GM12878 (cell line): ENCODE data around the gene SUGCT. TPM values are rescaled to one million over a fixed set of nuclear protein-coding genes. Genes with fewer than 3 reads are reported as not detected.

Experiments
- ATAC-seq: fragments of 200-7000 bp; cut with Tn5 transposase; 3 replicates; pipeline ENCODE4 v1.9.1; 2020; ENCODE audit warnings: mild to moderate bottlenecking, moderate library complexity
- BruUV-seq: library from RNA; stranded (reverse); fragments of 400-500 nt; replicated peaks from 2 replicates; lab custom pipeline; 2021; lab: Mats Ljungman, UMichigan
- CTCF ChIA-PET: fragments of 300-600 bp; sonication (Branson Sonifier 250); formaldehyde crosslinking; extraction: SDS; loops from one replicate; lab custom pipeline; 2021; ENCODE audit warnings: inconsistent platforms; lab: Yijun Ruan, JAX
- POLR2A ChIA-PET: fragments of 350-600 bp; formaldehyde crosslinking; extraction: SDS; loops from one replicate; lab custom pipeline; 2021; ENCODE audit warnings: inconsistent platforms; lab: Charles Lee
- RAD21 ChIA-PET: fragments of 300-600 bp; sonication (Branson Sonifier 250); formaldehyde crosslinking; loops from one replicate; lab custom pipeline; 2023; ENCODE audit warnings: antibody characterized with exemption; ENCODE audit not compliant: unreplicated experiment; lab: Charles Lee
- SMC1A ChIA-PET: fragments of 300-600 bp; sonication (Branson Sonifier 250); formaldehyde crosslinking; loops from one replicate; lab custom pipeline; 2023; ENCODE audit not compliant: unreplicated experiment, uncharacterized antibody; lab: Charles Lee
- DNase-seq: peaks from one replicate; pipeline ENCODE4 v3.0.0-alpha.2; 2011; ENCODE audit warnings: low read depth, low spot score
- FAIRE-seq: peaks from 3 replicates; lab custom pipeline; 2011; peaks lifted over from hg19 to GRCh38; lab: Jason Lieb, UNC
- H2AFZ ChIP-seq: 2 replicates; pipeline ENCODE4 v1.6.0; 2011; ENCODE audit warnings: low read depth, low read length, control low read depth; ENCODE audit not compliant: control insufficient read depth
- H3K27ac ChIP-seq: 2 replicates; pipeline ENCODE4 v1.5.1; 2011; ENCODE audit warnings: control low read depth; ENCODE audit not compliant: control insufficient read depth, insufficient read depth
- H3K27me3 ChIP-seq, 2 experiments: replicated peaks in 1 of 2; 2 replicates each; pipeline versions ENCODE4 v1.6.0 to v1.6.1; 2011; ENCODE audit warnings: low read length in 1 of 2; ENCODE audit not compliant: control insufficient read depth in 2 of 2, insufficient read depth in 2 of 2
- H3K36me3 ChIP-seq, 2 experiments: 2 replicates each; pipeline ENCODE4 v1.5.1; 2011; ENCODE audit warnings: low read length in 1 of 2; ENCODE audit not compliant: control insufficient read depth in 2 of 2, insufficient read depth in 2 of 2
- H3K4me1 ChIP-seq: 2 replicates; pipeline ENCODE4 v1.6.1; 2011; ENCODE audit warnings: mild to moderate bottlenecking, low read length, moderate library complexity, mixed read lengths; ENCODE audit not compliant: control insufficient read depth, insufficient read depth
- H3K4me2 ChIP-seq: 2 replicates; pipeline ENCODE4 v1.6.0; 2011; ENCODE audit warnings: control low read depth; ENCODE audit not compliant: control insufficient read depth, insufficient read depth
- H3K4me3 ChIP-seq: fragments of 200-600 bp; sonication (generic); 2 replicates; pipeline ENCODE4 v1.5.1; 2016
- H3K79me2 ChIP-seq: 2 replicates; pipeline ENCODE4 v1.6.0; 2011; ENCODE audit warnings: low read length; ENCODE audit not compliant: control insufficient read depth, insufficient read depth
- H3K9ac ChIP-seq: 2 replicates; pipeline ENCODE4 v1.8.0; 2011; ENCODE audit warnings: low read length, control low read depth, mixed read lengths; ENCODE audit not compliant: control insufficient read depth, insufficient read depth
- H3K9me3 ChIP-seq: replicated peaks from 3 replicates; pipeline ENCODE4 v1.5.1; 2011; ENCODE audit warnings: mild to moderate bottlenecking, low read length; ENCODE audit not compliant: control insufficient read depth, insufficient read depth
- H4K20me1 ChIP-seq: 2 replicates; pipeline ENCODE4 v1.6.0; 2011; ENCODE audit not compliant: control insufficient read depth, insufficient read depth
- EED ChIP-seq: sonication (generic); IDR thresholded peaks from 2 replicates; pipeline ENCODE4 v1.6.1; 2016; ENCODE audit warnings: antibody characterized with exemption, low read depth
- EZH2 ChIP-seq: IDR thresholded peaks from 2 replicates; pipeline ENCODE4 v1.6.1; 2012; ENCODE audit warnings: low read depth, mild to moderate bottlenecking, control low read depth, inconsistent platforms, low read length, borderline replicate concordance; ENCODE audit not compliant: control insufficient read depth
- HDAC6 ChIP-seq: fragments of 200-600 bp; sonication (generic); IDR thresholded peaks from one replicate; pipeline ENCODE4 v1.8.0; 2017; ENCODE audit warnings: antibody characterized with exemption; ENCODE audit not compliant: unreplicated experiment
- HDGF ChIP-seq: fragments of 450-650 bp; IDR thresholded peaks from 2 replicates; pipeline ENCODE4 v1.6.1; 2016; ENCODE audit warnings: antibody characterized with exemption
- MEF2A ChIP-seq: IDR thresholded peaks from 2 replicates; pipeline ENCODE4 v1.6.1; 2011; ENCODE audit warnings: low read depth, mild to moderate bottlenecking, low read length, moderate library complexity; ENCODE audit not compliant: insufficient read depth
- PAX5 ChIP-seq: IDR thresholded peaks from 2 replicates; pipeline ENCODE4 v1.6.1; 2011; ENCODE audit warnings: low read depth, low read length, borderline replicate concordance
- SP1 ChIP-seq: IDR thresholded peaks from one replicate; pipeline ENCODE4 v1.6.1; 2011; ENCODE audit warnings: low read depth, low read length
- ZNF24 ChIP-seq: fragments of 450-650 bp; IDR thresholded peaks from 2 replicates; pipeline ENCODE4 v1.6.1; 2017; ENCODE audit warnings: antibody characterized with exemption, mild to moderate bottlenecking
- WGBS: methylation state at CpG from one replicate; pipeline ENCODE4 v1.1.6; 2016; ENCODE audit warnings: low lambda C conversion rate; ENCODE audit not compliant: insufficient replicate concordance, insufficient coverage; ENCODE audit errors: missing lambda C conversion rate; 5-methylcytosine and 5-hydroxymethylcytosine counted together
- in situ Hi-C: fragments of 300-500 bp; cut with MboI; formaldehyde crosslinking; loops from 9 replicates; pipeline ENCODE4 v1.14.3; 2018; ENCODE audit warnings: mixed read lengths
- intact Hi-C: fragments of 100-400 bp; cut with micrococcal nuclease; formaldehyde crosslinking; loops from one replicate; pipeline ENCODE4 v1.14.2; 2022; ENCODE audit not compliant: unreplicated experiment
- polyA plus RNA-seq, 11 experiments: library from polyadenylated mRNA; depleted of rRNA in 4 of 11; unstranded in 6 of 11; stranded (reverse) in 5 of 11; fragments of >200 nt; fragmentation: Nextera tagmentation in 4 of 11; fragmentation: Illumina TruSeq in 1 of 11; extraction: Ambion mirVana in 4 of 11; extraction: Trizol in 1 of 11; gene quantifications; 1 replicate in 1 of 11; 2 replicates in 10 of 11; pipeline versions ENCODE4 v1.2.1 to v1.2.3, GENCODE V29; 2011 to 2016; ENCODE audit warnings: inconsistent platforms in 2 of 11, missing spikeins in 2 of 11, low read depth in 1 of 11
- total RNA-seq, 4 experiments: library from RNA; depleted of rRNA in 3 of 4; stranded (reverse); fragments of >200 nt in 3 of 4; fragmentation: Illumina TruSeq in 1 of 4; extraction: Trizol in 1 of 4; gene quantifications; 2 replicates each; pipeline versions ENCODE4 v1.2.1 to v1.2.3, GENCODE V29; 2013 to 2021
- TF ChIP-seq, protein P1 (sequence below): IDR thresholded peaks from 2 replicates; pipeline ENCODE4 v1.6.1; 2012; ENCODE audit warnings: low read length, inconsistent platforms
- TF ChIP-seq, protein P2 (sequence below): fragments of 450-650 bp; conservative IDR thresholded peaks from 2 replicates; pipeline ENCODE4 v1.6.1; 2017; ENCODE audit warnings: mild to moderate bottlenecking, moderate library complexity
- TF ChIP-seq, protein P3 (sequence below): IDR thresholded peaks from 2 replicates; pipeline ENCODE4 v1.6.1; 2011; ENCODE audit warnings: low read depth, mild to moderate bottlenecking, low read length, moderate library complexity, borderline replicate concordance; ENCODE audit errors: extremely low read depth

Gene SUGCT
- total and polyA plus RNA-seq, 10 of the 15 experiments (the other 5 are each of a cell fraction or from before 2014, with no cell fraction given) = 0.08 to 1.2 (median 0.67) TPM; not detected in 1

DNA sequence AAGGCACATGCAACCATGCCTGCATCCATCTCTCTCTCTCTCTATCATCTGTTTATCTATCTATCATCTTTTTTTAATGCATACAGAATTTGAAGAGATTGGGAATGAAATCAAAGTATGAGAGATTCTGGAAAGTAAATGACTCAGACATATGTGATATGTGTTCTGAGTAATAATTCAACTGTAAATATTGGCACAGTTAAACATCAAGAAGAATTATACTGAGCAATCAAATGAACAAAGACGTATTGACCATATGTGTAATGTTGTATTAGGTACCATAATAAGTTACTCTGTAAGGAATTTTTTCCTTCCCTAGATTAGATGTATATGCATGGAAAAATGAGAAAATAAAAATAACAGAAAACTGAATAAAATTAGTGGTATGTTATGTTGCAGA lies 108.3 kb downstream of the SUGCT start:
- Histone ChIP-seq H3K4me3 (no peak overlapping the region), H3K9me3 (no peaks in the 10 kb centered on the region), H3K27me3 (no peaks in the 10 kb centered on the region), H3K9ac (no peak overlapping the region), H2AFZ (no peak overlapping the region), H3K27ac (no peak overlapping the region), H3K4me2 (no peak overlapping the region), H4K20me1 (no peaks in the 10 kb centered on the region), H3K36me3 (no peaks in the 10 kb centered on the region), H3K4me1 (no peaks in the 10 kb centered on the region), H3K79me2 (no peaks in the 10 kb centered on the region)
- ChIA-PET POLR2A (no interaction called here), SMC1A (no interaction called here), CTCF (no interaction called here), RAD21 (no interaction called here)
- DNase-seq = no peak
- TF ChIP-seq, protein P1, sequence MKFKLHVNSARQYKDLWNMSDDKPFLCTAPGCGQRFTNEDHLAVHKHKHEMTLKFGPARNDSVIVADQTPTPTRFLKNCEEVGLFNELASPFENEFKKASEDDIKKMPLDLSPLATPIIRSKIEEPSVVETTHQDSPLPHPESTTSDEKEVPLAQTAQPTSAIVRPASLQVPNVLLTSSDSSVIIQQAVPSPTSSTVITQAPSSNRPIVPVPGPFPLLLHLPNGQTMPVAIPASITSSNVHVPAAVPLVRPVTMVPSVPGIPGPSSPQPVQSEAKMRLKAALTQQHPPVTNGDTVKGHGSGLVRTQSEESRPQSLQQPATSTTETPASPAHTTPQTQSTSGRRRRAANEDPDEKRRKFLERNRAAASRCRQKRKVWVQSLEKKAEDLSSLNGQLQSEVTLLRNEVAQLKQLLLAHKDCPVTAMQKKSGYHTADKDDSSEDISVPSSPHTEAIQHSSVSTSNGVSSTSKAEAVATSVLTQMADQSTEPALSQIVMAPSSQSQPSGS = no peak
- TF ChIP-seq HDAC6 = no peak
- no peak for TF ChIP-seq EZH2
- TF ChIP-seq, protein P2, sequence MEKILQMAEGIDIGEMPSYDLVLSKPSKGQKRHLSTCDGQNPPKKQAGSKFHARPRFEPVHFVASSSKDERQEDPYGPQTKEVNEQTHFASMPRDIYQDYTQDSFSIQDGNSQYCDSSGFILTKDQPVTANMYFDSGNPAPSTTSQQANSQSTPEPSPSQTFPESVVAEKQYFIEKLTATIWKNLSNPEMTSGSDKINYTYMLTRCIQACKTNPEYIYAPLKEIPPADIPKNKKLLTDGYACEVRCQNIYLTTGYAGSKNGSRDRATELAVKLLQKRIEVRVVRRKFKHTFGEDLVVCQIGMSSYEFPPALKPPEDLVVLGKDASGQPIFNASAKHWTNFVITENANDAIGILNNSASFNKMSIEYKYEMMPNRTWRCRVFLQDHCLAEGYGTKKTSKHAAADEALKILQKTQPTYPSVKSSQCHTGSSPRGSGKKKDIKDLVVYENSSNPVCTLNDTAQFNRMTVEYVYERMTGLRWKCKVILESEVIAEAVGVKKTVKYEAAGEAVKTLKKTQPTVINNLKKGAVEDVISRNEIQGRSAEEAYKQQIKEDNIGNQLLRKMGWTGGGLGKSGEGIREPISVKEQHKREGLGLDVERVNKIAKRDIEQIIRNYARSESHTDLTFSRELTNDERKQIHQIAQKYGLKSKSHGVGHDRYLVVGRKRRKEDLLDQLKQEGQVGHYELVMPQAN = no peak
- no peak for TF ChIP-seq PAX5
- no peak for TF ChIP-seq MEF2A
- TF ChIP-seq ZNF24 = no peak
- TF ChIP-seq HDGF = no peak
- no peak for TF ChIP-seq EED
- TF ChIP-seq, protein P3, sequence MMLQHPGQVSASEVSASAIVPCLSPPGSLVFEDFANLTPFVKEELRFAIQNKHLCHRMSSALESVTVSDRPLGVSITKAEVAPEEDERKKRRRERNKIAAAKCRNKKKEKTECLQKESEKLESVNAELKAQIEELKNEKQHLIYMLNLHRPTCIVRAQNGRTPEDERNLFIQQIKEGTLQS = no peak
- no peak for TF ChIP-seq SP1
- in situ Hi-C loops = no loop called here
- WGBS = 0% methylated on average over 1 of the region's 1 CpG
- FAIRE-seq = no peak
- no peak for ATAC-seq
- intact Hi-C loops = no loop called here
- BruUV-seq = no TSS peak
